HG03571 (cell line): Measurements from ENCODE around the gene BCL6B.
"Not testable (repeated sequence)": the region's sequence is repeated elsewhere in the genome, so short reads cannot be mapped to it uniquely, and the experiment has no call there.

ENCODE experiments used
- ATAC-seq: cut with Tn5 transposase; IDR thresholded peaks from one replicate; pipeline ENCODE4 v1.9.1; 2021; ENCODE audit not compliant: unreplicated experiment

BCL6B gene

GRCh38 chr17:7022781-7023571, at the start of gene BCL6B:
BCL6B (plus strand) TSS chr17:7023050; CDS start chr17:7023672, 622 bp downstream.
- ATAC-seq = no peak

DNA sequence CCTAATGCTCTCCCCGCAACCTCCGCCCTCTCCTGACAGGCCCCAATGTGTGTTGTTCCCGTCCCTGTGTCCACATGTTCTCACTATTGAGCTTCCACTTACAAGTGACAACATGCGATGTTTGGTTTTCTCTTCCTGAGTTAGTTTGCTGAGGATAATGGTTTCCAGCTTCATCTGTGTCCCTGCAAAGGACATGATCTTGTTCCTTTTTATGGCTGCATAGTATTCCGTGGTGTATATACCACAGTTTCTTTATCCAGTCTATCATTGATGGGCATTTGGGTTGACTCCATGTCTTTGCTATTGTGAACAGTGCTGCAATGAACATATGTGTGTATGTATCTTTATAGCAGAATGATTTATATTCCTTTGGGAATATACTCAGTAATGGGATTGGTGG, 43.4 kb upstream of the BCL6B start:
- not testable (repeated sequence) for ATAC-seq

DNA sequence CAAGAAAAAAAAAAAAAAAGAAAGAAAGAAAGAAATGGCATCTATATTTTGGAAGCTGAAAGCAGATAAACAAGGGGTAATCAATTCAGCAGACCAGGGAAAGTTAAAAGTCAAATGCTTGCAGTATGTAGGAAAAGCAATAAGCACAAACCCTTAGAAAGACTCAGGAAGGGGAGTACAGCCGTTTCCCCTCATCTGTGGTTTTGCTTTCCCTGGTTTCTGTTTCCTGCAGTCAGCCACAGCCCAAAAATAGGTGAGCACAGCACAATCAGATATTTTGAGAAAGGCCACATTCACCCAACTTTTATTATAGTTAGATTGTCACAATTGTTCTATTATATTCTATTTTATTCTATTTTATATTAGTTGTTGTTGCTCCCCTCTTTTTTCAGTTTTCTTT, 41.4 kb upstream of the BCL6B start:
- no peak for ATAC-seq

DNA sequence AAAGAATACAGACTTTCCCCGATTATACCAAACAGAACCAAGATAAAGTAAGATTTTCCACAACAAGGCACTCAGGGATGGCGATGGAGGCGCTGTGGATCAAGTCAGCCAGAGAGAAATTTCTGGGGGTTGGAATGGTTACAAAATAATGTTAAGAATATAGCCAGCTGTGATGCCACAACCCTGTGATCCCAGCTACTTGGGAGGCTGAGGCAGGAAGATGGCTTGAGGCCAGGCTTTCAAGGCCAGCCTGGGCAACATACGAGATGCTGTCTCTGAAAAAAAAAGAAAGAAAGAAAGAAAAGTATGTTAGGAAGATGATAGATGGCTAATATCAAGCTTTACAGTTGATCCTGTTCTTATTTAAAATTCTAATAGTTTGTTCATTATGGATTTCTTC, 37.6 kb upstream of the BCL6B start:
- no peak for ATAC-seq

GRCh38 chr17:6986676-6987075, 36.2 kb upstream of the BCL6B start:
- ATAC-seq = no peak

- no peak for ATAC-seq
Measured at GRCh38 chr17:6989779-6990178, 33.1 kb upstream of the BCL6B start.

GRCh38 chr17:6993613-6994056, 29.2 kb upstream of the BCL6B start:
- not testable (repeated sequence) for ATAC-seq

- ATAC-seq = no peak
Measured at GRCh38 chr17:6994118-6994598, 28.7 kb upstream of the BCL6B start.

- no peak for ATAC-seq
Measured at GRCh38 chr17:6994666-6995256, 28.1 kb upstream of the BCL6B start.

- ATAC-seq = no peak
Measured at GRCh38 chr17:6995500-6996255, 27.2 kb upstream of the BCL6B start, which contains the start of gene ALOX12. ALOX12 (plus strand) TSS chr17:6996049; CDS start chr17:6996118, 69 bp downstream.

DNA sequence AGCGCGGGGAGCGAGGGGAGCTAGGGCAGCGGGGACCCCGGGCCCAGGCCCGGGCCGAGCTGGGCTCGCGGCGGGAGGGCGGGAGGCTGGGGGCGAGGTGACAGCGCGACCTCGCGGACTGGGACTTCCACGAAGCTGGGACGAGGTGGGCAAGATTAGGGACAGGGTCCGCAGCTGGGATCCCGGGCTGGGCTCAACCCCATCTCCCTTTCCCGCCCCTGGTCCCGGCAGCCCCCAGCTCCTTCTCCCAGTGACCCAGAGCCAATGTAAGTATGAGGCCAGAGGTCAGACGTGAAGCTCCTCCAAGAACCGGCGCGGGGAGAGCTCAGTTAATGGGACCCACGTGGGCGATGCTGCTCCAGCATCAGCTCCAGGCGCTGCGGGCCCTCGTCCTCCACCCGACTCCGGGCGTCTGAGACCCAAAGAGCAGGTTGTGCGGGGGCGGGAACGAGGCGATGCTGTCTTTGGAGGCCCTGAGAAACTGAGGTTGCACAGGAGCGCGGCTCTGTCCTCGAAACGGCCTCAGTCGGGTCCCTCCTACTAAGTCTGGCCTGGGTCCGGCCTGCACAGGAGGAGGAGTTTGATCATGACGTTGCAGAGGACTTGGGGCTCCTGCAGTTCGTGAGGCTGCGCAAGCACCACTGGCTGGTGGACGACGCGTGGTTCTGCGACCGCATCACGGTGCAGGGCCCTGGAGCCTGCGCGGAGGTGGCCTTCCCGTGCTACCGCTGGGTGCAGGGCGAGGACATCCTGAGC, 26.4 kb upstream of the BCL6B start:
- no peak for ATAC-seq

DNA sequence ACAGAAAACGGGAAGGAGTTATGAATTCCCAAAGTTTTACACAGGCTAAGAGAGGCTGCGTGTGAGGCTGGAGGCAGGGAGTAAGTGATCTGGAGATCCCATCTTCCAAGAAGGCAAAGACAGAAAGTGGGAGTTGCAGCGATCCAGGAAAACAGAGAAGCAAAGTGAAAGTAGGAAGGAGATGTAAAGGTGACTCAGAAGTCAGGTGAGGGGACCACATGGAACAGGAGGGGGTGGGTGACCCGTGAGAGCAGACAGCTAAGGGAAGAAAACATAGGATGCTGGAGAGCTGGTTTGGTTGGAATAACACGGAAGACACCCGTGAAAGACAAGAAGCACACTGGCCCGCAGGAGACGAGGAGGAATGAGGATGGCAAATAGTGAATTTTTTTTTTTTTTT, 25.7 kb upstream of the BCL6B start:
- no peak for ATAC-seq

- ATAC-seq = no peak
Measured at GRCh38 chr17:6998855-6999508, 23.9 kb upstream of the BCL6B start.

DNA sequence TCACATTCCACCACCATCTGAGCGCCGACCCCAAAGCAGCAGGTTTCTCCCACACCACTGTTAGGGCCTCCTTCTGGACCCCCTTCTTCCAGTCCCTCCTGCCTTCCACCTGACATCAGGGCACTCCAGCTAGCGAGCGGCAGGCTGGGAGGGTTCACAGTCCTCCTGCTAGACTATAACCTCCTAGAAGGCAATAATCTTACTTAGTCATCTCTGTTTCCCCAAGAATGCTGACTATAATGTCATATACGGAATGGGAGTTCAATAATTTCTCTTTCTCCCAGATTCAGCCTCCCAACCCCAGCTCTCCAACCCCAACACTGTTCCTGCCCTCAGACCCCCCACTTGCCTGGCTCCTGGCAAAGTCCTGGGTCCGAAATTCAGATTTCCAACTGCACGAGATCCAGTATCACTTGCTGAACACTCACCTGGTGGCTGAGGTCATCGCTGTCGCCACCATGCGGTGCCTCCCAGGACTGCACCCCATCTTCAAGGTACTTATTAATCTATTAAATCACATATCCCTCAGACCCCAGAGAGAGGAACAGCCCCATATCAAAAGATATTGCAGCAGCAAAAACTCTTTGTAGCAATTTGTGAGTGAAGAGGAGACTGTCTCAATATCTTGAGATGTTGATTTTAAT, 21.4 kb upstream of the BCL6B start:
- ATAC-seq = no peak

DNA sequence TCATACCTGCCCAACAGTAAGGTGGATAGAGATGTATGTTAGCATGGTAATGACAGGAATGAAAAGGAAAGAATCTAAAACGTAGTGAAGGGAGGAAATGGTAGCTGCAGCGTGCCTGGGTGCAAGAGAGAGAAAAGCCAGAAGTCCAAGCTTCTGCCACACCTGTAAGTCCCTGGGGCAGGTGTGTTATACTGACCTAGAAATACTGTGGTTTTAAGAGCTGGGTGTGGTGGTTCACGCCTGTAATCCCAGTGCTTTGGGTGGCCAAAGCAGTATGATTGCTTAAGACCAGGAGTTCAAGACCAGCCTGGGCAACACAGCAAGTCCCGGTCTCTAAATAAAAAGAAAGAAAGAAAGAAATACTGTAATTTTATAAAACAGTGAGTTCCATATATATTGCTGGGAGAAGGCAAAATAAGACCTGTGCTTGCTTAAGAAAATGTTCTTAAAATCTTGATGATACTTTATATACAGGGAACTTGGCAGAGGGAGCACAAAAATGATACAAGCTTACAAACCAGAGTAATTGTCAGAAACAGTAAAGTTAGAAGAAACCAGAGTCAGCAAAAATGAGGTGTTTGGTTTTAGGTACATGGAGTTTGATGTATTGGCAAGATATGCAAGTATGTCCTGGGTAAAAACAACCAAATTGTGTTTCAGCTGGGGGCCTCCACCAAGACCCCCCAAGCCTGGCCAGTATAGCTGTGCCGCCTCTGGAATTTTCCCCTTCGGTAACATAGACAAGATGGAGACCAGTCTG, 20.4 kb upstream of the BCL6B start:
- ATAC-seq = no peak

DNA sequence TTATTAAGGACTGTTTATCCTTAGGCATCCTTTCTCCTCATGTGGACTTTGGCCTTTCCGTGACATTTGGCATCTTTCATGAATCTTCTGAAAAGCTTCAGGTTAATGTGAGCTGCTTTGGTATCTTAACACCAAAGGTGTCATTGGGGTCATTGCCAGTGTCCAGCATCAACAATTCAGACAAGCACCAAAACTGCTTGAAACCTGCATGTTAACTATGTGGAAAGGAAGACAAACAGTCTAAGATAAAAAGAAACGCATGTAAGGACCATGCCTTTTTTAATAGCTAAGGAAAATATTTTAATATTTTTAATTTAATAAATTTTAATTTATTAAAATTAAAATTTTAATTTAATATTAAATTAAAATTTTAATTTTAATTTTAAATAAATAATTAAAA, 19.1 kb upstream of the BCL6B start:
- ATAC-seq = no peak

- no peak for ATAC-seq
Measured at GRCh38 chr17:7004398-7005253, 18.2 kb upstream of the BCL6B start.

- no peak for ATAC-seq
Measured at GRCh38 chr17:7005716-7006115, 17.1 kb upstream of the BCL6B start.
